ENCODE measurements around the gene TCEANC. TPM values are rescaled to one million over a fixed set of nuclear protein-coding genes. Genes with fewer than 3 reads are reported as not detected.

The TCEANC gene
- polyA plus RNA-seq, 2 donors: 0.85 to 1.2 TPM

- 81 to 82% methylated on average over 4 of the region's 4 CpGs for WGBS, 2 donors
- Histone ChIP-seq H3K4me1 (ENCODE audit: control insufficient read depth in 2 of 2, insufficient read depth in 2 of 2, low read length in 1 of 2) (peaks cover 2% of the 10 kb centered on the region in 2 donors), H3K4me3 (ENCODE audit: low read depth in 1 of 2, low read length in 2 of 2) (no peak overlapping the region), H3K36me3 (ENCODE audit: control insufficient read depth in 2 of 2, insufficient read depth in 2 of 2, low read length in 1 of 2) (peaks cover 0 to 3% of the 10 kb centered on the region in 2 donors), H3K27me3 (ENCODE audit: control insufficient read depth in 1 of 2, insufficient read depth in 2 of 2, low read length in 2 of 2) (no peaks in the 10 kb centered on the region), H3K9me3 (ENCODE audit: control insufficient read depth in 2 of 2, insufficient read depth in 1 of 2, low read depth in 1 of 2, low read length in 1 of 2) (no peaks in the 10 kb centered on the region), H3K27ac (ENCODE audit: low read depth in 2 of 2, low read length in 1 of 2) (no peak overlapping the region)
Observed at GRCh38 chrX:13711141-13711540, 58.2 kb downstream of the TCEANC start.

Other genes with a start within 250 kb of the TCEANC start
- 1 to 10 TPM; 3.0 to 3.1 TPM for gene EGFL6, start 83.5 kb upstream of the TCEANC start, polyA plus RNA-seq
- gene RAB9A, start 36.0 kb downstream of the TCEANC start, polyA plus RNA-seq: 10 to 100 TPM; 23.8 to 24.7 TPM
- 1 to 10 TPM; 6.1 to 6.6 TPM for gene TRAPPC2, start 81.5 kb downstream of the TCEANC start, polyA plus RNA-seq
- gene OFD1, start 81.6 kb downstream of the TCEANC start, polyA plus RNA-seq: 10 to 100 TPM; 19.5 to 47.6 TPM
- 1 to 10 TPM; 1.1 to 3.1 TPM for gene GPM6B, start 164.0 kb downstream of the TCEANC start, polyA plus RNA-seq